ENCODE data around the gene TMEM267.

- TF ChIP-seq SP1 (IDR thresholded peaks at IDR 0.05; ENCODE audit: low read depth, low read length), result no peak
- TF ChIP-seq CTCF (IDR thresholded peaks at IDR 0.05; ENCODE audit: control extremely low read depth in 1 of 3, insufficient read depth in 1 of 3, low read depth in 1 of 3, low read length in 3 of 3), result no peak
- no peak for TF ChIP-seq GTF2F1 (IDR thresholded peaks at IDR 0.05; ENCODE audit: borderline replicate concordance, low read depth, low read length)
- TF ChIP-seq CBX5 (IDR thresholded peaks at IDR 0.05; ENCODE audit: low read depth, low read length), result no peak
- no peak for TF ChIP-seq EP300 (IDR thresholded peaks at IDR 0.05; ENCODE audit: borderline replicate concordance in 1 of 2, low read depth in 2 of 2, low read length in 2 of 2)
- TF ChIP-seq RAD21 (IDR thresholded peaks at IDR 0.05 in 1 of 2, conservative IDR thresholded peaks at IDR 0.05 in 1 of 2; ENCODE audit: low read depth in 2 of 2, low read length in 2 of 2), result no peak
Measured at GRCh38 chr5:43514025-43514424, 30.4 kb upstream of the TMEM267 start.

All from H1 (cell line).